IMR-90 (cell line): ENCODE data around the gene MBOAT1.

Experiments
- CTCF ChIP-seq: conservative IDR thresholded peaks from 2 replicates; pipeline ENCODE4 v1.5.1; 2012; ENCODE audit warnings: mild to moderate bottlenecking, low read depth, low read length, improper control_type of control experiment
- MXI1 ChIP-seq: IDR thresholded peaks from 2 replicates; pipeline ENCODE4 v1.6.1; 2012; ENCODE audit warnings: low read depth, mild to moderate bottlenecking, low read length, moderate library complexity, borderline replicate concordance
- POLR2A ChIP-seq: IDR thresholded peaks from 2 replicates; pipeline ENCODE4 v1.6.1; 2012; ENCODE audit warnings: mild to moderate bottlenecking, low read depth, low read length
- RAD21 ChIP-seq: IDR thresholded peaks from 2 replicates; pipeline ENCODE4 v1.6.1; 2012; ENCODE audit warnings: low read length, improper control_type of control experiment
- TF ChIP-seq, protein P1 (sequence below): fragments of 150-350 bp; IDR thresholded peaks from 2 replicates; pipeline ENCODE4 v1.6.1; 2017; ENCODE audit warnings: mild to moderate bottlenecking, antibody characterized with exemption, low read length, low read depth

DNA sequence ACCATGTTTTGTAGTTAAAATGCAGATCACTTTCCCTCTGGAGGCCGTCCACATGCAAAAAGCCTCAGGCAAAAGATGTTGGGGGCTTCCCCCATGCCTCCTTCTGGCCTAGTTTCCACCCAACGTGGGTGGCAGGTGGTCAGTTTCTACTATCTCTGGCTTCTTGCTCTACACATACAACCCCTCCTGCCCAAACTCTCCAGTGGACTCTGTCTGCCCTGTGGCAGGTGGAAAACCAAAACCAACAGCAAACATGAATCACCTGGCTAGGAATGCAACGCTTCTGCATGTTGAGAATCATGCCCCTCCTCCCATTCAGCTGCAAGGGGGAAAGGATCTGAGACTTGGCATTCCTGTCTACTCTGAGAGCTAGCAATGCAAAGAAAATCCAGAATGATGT lies 94.8 kb downstream of the MBOAT1 start:
- TF ChIP-seq CTCF (no peak), POLR2A (no peak), MXI1 (no peak), RAD21 (no peak)
- TF ChIP-seq, protein P1, sequence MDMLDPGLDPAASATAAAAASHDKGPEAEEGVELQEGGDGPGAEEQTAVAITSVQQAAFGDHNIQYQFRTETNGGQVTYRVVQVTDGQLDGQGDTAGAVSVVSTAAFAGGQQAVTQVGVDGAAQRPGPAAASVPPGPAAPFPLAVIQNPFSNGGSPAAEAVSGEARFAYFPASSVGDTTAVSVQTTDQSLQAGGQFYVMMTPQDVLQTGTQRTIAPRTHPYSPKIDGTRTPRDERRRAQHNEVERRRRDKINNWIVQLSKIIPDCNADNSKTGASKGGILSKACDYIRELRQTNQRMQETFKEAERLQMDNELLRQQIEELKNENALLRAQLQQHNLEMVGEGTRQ = no peak
